Activated T-cell treated with anti-CD3 and anti-CD28 coated beads, Interleukin-2, amount 50 U/mL, for 4 hours (primary cell): ENCODE data around the gene AFP. TPM values are rescaled to one million over a fixed set of nuclear protein-coding genes. Genes with fewer than 3 reads are reported as not detected.

Experiments
- ATAC-seq, 2 donors: fragments of 200-7000 bp; cut with Tn5 transposase; one replicate each; pipeline ENCODE4 v1.10.0; 2021
- DNase-seq: peaks from one replicate; pipeline ENCODE4 v3.0.0-alpha.2; 2020
- H3K27me3 Mint-ChIP-seq: one replicate; pipeline ENCODE4 v1.8.0; 2021; ENCODE audit warnings: low read depth, mixed read lengths
- H3K36me3 Mint-ChIP-seq: one replicate; pipeline ENCODE4 v1.8.0; 2022; ENCODE audit warnings: mixed read lengths; ENCODE audit not compliant: insufficient read depth
- H3K4me1 Mint-ChIP-seq: one replicate; pipeline ENCODE4 v1.8.0; 2021; ENCODE audit warnings: low read depth, mixed read lengths
- H3K4me3 Mint-ChIP-seq: one replicate; pipeline ENCODE4 v1.8.0; 2021; ENCODE audit warnings: mild to moderate bottlenecking, moderate library complexity, mixed read lengths
- H3K9me3 Mint-ChIP-seq: one replicate; pipeline ENCODE4 v1.8.0; 2021; ENCODE audit warnings: mixed read lengths
- total RNA-seq, 3 donors: library from RNA; stranded (reverse); gene quantifications; one replicate each; pipeline ENCODE4 v1.2.1, GENCODE V29; 2021

AFP gene
- total RNA-seq, 3 donors from 2014 or later = 0.68 to 1.2 (median 0.95) TPM

DNA sequence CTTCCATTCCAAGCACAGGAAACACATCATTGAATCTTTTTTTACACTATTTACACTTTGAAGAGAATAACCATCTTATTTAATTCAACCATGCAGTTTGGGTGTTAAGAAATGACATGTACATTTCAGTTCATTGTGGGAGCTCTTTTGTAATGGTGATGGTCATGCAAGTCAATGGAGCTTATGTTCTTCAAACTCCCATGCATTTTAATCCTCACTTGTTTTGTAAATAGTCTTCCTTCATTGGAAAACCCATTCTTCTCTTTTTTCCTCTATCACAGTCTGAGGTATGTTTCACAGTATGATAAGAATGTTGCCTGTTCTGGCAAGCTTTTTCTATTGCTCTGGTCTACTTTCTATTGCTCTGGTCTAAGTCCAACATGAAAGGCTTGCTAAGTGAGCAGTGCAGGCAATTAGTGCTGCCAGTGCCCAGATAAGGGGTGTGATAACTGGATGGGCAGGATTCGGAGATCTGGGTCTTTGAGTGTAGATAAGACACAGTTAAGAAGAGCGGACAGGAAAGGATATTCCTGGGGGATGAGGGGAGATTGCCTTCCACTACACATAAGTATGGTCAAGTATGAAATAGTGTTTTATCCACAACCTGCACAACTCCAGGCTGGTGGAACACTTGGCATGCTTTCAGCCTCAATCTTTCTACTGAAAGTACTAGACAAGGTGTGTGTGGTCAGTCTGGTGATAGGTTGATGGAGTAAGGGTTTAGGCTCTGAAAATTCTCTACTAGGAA, 17.1 kb downstream of the AFP start:
- H3K36me3 Mint-ChIP-seq = no peaks in the 10 kb centered on the region
- H3K4me1 Mint-ChIP-seq = no peaks in the 10 kb centered on the region
- DNase-seq (no peak), ATAC-seq (no peak)
- peaks cover 6% of the 10 kb centered on the region for H3K27me3 Mint-ChIP-seq
- no peaks in the 10 kb centered on the region for H3K9me3 Mint-ChIP-seq
- no peak overlapping the region for H3K4me3 Mint-ChIP-seq

DNA sequence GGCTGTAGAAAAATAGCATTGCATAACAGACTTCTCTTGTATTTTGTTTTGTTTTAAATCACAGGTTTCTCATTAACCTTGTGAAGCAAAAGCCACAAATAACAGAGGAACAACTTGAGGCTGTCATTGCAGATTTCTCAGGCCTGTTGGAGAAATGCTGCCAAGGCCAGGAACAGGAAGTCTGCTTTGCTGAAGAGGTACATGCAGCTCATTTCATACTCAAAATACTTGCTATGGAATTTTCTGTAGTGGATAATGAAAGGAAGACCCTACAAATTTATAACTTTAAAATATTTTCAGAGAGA, 17.6 kb downstream of the AFP start:
- Mint-ChIP-seq H3K4me1 (no peaks in the 10 kb centered on the region), H3K27me3 (peaks cover 8% of the 10 kb centered on the region), H3K36me3 (no peaks in the 10 kb centered on the region), H3K9me3 (no peaks in the 10 kb centered on the region), H3K4me3 (no peak overlapping the region)
- DNase-seq = no peak
- ATAC-seq = no peak

DNA sequence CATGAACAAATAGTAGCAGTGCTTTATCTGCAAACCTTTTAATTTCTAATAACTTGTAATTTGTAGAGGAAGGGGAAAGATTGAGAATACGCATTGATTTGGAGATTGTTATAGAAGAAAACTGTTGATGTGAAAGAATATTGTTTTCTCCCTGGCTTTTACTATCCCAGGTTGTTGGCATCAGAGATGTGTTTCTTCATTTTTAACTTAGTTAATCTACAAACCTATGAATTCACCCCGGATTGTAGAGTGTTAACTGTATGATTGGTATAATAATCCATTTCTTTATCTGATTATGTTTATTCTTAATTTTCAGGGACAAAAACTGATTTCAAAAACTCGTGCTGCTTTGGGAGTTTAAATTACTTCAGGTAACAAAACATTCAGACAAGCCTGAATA, 18.9 kb downstream of the AFP start:
- H3K4me1 Mint-ChIP-seq = no peaks in the 10 kb centered on the region
- ATAC-seq (no peak), DNase-seq (no peak)
- no peak overlapping the region for H3K4me3 Mint-ChIP-seq
- H3K27me3 Mint-ChIP-seq = peaks cover 8% of the 10 kb centered on the region
- H3K36me3 Mint-ChIP-seq = no peaks in the 10 kb centered on the region
- no peaks in the 10 kb centered on the region for H3K9me3 Mint-ChIP-seq

DNA sequence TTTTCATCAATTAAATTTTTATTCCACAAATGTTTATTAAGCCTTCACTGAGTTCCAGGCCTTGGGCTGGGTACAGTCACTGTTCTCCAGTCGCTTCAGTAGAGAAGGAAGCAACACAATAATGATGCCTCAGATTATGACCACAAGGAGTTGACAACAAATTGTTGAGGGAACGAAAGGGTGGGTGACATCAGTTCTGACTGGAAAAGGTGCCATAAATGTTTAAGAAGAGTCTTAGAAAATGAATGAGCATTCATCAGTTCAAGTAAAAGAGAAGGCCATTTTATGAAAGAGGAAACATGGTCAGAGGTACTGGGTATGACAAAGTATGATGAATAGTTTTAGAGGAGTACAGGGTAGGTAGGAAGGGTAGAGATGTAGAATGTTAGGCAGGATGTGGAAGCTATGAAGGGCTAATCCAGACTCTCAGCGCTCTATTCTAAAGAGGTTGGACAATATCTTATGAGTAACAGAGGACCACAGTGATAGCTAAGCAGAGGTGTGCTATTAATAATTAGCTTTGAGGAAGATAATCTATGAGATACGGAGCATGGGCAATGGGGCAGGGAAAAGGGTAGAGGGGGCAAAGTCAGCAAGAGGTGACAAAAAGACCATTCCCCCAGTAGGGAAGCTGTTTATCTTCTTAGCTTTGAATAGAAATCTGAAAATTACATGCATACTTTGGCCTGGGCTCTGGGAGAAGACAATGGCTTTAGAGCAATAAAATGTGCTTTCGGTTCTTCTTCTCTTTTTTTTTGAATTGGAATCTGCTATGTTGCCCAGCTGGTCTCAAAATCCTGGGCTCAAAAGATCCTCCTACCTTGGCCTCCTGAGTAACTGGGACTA, 20.4 kb downstream of the AFP start:
- Mint-ChIP-seq H3K9me3 (no peaks in the 10 kb centered on the region), H3K4me1 (no peaks in the 10 kb centered on the region), H3K27me3 (peaks cover 8% of the 10 kb centered on the region), H3K36me3 (no peaks in the 10 kb centered on the region), H3K4me3 (no peak overlapping the region)
- ATAC-seq = no peak
- DNase-seq = no peak

DNA sequence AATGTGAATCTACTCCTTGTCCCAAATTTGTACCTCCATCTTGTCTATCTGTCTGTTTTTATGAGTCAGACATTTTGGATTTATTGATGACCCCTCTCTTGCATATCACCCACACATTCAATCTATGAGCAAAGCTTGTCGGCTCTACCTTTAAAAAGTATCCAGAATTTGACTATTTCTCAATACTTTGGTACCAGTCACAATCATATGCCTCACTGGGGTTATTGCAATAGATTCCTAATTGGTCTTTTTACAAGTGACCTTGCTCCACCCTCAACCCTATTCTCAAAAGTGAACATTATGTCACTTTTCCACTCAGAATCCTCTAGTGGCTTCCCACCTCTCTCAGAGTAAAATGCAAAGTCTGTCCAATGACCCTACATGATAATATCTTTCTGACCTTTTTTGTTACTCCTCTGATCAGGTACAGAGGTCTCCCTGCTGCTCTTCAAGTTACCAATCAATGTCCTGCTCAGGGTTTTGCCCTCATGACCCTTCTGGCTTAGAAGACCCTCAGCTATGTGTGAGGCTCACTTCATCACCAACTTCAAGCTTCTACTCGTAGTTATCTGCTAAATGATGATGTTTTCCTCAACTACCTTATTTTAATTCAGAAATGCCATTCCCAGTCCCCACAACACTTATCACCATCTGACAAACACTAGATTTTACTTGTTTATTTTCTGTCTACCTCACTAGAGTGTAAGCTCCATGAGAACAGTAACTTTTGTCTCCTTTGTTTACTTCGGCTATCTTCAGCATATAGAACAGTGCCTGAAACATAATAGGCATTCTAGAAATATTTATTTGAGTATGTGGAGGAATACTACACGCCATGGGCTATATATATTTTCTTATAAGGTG, 22.4 kb downstream of the AFP start:
- H3K9me3 Mint-ChIP-seq = no peaks in the 10 kb centered on the region
- no peak overlapping the region for H3K4me3 Mint-ChIP-seq
- H3K4me1 Mint-ChIP-seq = no peaks in the 10 kb centered on the region
- no peaks in the 10 kb centered on the region for H3K36me3 Mint-ChIP-seq
- peaks cover 8% of the 10 kb centered on the region for H3K27me3 Mint-ChIP-seq
- DNase-seq (no peak), ATAC-seq (no peak)

DNA sequence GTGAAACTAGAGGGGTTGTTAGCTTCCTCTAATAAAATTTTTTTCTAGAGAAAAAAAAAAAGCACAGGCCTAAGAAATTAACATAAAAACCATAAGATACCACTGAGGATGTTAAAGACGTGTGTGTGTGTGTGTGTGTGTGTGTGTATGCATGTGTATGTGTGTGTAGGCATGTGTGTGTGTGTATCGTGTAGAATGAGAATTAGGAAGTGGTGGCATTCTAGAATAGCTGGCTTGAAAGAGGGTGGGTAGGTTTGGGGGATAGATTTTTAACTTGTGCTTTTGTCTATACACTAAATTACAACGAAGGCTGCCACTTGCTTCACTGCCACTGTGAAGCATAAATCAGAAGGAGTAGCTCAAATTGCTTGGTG, 23.0 kb downstream of the AFP start:
- Mint-ChIP-seq H3K27me3 (peaks cover 8% of the 10 kb centered on the region), H3K4me1 (no peaks in the 10 kb centered on the region), H3K36me3 (no peaks in the 10 kb centered on the region), H3K4me3 (no peak overlapping the region), H3K9me3 (no peaks in the 10 kb centered on the region)
- DNase-seq = no peak
- no peak for ATAC-seq

DNA sequence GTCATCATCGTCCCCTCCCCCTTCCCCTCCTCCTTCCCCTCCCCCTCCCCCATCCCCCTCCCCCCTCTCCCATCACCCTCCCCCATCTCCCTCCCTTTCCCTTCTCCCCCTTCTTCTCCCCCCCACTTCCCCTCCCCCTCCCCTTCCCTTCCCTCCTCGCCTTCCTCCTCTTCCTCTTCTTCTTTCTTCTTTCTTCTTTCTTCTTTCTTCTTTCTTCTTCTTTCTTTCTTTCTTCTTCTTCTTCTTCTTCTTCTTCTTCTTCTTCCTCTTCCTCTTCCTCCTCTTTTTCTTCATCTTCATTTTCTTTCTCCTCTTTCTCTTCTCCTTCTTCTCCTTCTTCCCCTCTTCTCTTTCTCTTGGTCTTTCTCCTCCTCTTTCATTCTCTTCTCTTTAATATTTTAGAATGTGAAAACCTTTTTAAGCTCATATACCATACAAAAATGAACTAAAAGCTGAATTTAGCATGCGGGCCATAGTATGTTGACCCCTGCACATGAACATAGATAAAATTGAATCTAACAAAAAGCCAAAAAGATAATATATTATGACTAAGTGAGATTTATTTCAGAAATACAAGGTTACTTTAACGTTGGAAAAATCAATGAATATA, 25.0 kb downstream of the AFP start:
- Mint-ChIP-seq H3K27me3 (peaks cover 8% of the 10 kb centered on the region), H3K9me3 (no peaks in the 10 kb centered on the region), H3K4me1 (no peaks in the 10 kb centered on the region), H3K4me3 (no peak overlapping the region), H3K36me3 (no peaks in the 10 kb centered on the region)
- ATAC-seq (no peak), DNase-seq (no peak)

DNA sequence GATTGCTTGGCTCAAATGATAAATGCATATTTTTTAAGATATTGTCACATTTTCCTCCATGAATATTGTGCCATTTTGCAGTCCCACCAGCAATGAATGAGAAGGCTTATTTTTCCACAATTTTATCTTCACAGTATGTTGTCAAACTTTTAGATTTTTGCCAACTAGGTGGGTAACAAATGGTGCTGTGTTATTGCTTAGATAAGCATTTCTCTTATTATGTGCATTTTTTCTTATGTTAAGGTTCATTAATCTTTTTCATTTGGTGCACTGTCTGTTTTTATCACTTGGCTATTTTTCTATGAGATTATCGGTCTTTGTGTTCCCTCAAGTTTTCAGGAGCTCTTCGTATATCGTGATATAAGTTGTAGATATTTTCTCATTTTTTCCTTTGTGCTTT, 32.1 kb downstream of the AFP start:
- DNase-seq (no peak), ATAC-seq (no peak)
- Mint-ChIP-seq H3K4me3 (no peak overlapping the region), H3K9me3 (peaks cover 8% of the 10 kb centered on the region), H3K4me1 (no peaks in the 10 kb centered on the region), H3K36me3 (no peaks in the 10 kb centered on the region), H3K27me3 (no peaks in the 10 kb centered on the region)

DNA sequence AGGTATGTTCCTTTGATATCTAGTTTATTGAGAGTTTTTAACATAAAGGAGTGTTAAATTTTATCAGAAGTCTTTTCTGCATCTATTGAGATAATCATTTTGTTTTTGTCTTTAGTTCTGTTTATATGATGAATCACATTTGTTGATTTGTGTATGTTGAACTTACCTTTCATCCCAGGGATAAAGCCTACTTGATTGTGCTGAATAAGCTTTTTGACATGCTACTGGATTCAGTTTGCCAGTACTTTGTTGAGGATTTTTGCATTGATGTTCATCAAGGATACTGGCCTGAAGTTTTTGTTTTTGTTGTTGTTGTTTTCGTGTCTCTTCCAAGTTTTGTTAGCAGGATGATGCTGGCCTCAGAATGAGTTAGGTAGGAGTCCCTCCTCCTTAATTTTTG, 34.7 kb downstream of the AFP start:
- no peaks in the 10 kb centered on the region for H3K36me3 Mint-ChIP-seq
- DNase-seq (no peak), ATAC-seq (no peak)
- peaks cover 11% of the 10 kb centered on the region for H3K9me3 Mint-ChIP-seq
- H3K4me1 Mint-ChIP-seq = no peaks in the 10 kb centered on the region
- no peaks in the 10 kb centered on the region for H3K27me3 Mint-ChIP-seq
- H3K4me3 Mint-ChIP-seq = no peak overlapping the region

DNA sequence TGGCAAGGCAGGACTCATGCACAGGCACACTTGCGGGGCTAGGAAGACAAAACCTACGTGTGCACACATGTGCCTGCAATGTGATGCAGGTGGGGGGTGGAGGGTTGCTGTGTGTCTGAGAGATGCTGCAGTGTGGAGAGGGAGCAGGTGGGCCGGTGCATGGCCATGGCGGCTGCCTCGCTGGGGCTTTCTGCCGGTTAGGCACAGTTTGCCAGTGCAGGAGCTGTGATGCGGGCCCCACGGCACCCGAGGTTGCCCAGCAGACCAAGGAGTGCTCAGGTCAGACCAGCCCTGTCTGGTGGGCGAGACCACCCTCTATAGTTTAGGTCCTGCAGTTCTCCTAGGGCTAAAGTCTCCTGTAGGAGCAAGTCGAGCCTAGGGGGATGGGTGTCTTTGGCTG, 41.2 kb downstream of the AFP start:
- no peaks in the 10 kb centered on the region for H3K36me3 Mint-ChIP-seq
- peaks cover 11% of the 10 kb centered on the region for H3K9me3 Mint-ChIP-seq
- no peaks in the 10 kb centered on the region for H3K27me3 Mint-ChIP-seq
- no peaks in the 10 kb centered on the region for H3K4me1 Mint-ChIP-seq
- H3K4me3 Mint-ChIP-seq = no peak overlapping the region
- no peak for DNase-seq
- ATAC-seq = no peak

DNA sequence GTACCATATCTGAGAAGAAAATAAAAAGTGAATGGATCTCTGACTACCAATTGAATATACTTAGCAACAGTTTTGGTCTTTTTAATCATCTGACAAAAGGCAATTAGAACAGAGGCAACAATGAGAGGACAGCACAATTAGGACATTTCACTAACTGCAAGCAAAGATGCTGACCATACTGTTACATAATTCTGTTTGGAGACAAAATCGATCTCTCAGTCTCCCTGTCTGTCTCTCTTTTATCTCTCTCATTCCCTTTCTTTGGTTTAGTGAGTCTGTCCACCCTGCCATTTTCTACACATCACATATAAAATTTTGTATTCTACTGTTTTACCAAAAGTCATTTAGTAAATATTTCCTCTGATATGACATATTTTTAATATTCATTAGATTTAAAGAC, 43.3 kb downstream of the AFP start:
- ATAC-seq (no peak), DNase-seq (no peak)
- Mint-ChIP-seq H3K4me1 (no peaks in the 10 kb centered on the region), H3K4me3 (no peak overlapping the region), H3K9me3 (no peaks in the 10 kb centered on the region), H3K36me3 (no peaks in the 10 kb centered on the region), H3K27me3 (no peaks in the 10 kb centered on the region)

DNA sequence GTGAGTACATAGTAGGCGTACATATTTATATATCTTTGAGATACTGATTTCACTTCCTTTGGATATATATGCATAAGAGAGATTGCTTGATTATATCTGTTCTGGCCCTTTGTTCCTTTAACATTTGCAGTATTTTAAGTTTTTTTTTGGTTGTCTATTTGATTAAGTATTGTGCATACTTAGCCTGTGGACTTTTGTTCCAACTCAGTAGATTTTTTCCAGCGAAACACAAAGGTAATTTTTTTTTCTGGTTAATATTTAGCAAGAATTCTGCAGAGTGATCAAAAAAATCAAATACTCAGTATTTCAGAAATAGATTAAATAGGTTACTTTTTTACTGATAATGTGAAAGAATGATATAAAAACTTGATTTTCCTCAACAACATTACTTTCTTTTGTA, 45.3 kb downstream of the AFP start, which contains the start of gene AFM:
Gene AFM (plus strand): TSS at position 388 of the 400 bp plus-strand sequence. CDS start 31 bp downstream, outside the sequence.
- H3K36me3 Mint-ChIP-seq = no peaks in the 10 kb centered on the region
- ATAC-seq = no peak
- H3K27me3 Mint-ChIP-seq = no peaks in the 10 kb centered on the region
- no peaks in the 10 kb centered on the region for H3K4me1 Mint-ChIP-seq
- H3K4me3 Mint-ChIP-seq = no peak within 1 kb of the TSS
- DNase-seq = no peak
- no peaks in the 10 kb centered on the region for H3K9me3 Mint-ChIP-seq

DNA sequence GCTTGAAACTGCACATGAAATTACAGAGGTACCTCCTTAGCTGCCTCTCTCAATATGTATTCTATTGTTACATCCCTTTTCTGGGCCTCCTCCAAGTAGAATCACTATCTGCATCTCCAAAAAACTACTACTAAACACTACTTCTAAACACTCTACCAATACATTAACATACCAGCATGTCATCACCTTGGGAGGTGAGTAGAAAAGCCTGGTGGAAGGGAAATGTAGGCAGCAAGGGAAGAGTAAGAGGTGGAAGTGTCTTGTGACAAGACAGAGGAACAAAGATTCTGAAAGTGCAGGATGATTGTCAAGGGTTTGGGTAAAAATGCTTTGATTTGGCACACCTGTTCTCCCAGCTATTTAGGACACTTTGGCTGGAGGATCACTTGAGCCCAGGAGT, 49.1 kb downstream of the AFP start:
- DNase-seq (no peak), ATAC-seq (no peak)
- Mint-ChIP-seq H3K9me3 (no peaks in the 10 kb centered on the region), H3K4me3 (no peak overlapping the region), H3K27me3 (no peaks in the 10 kb centered on the region), H3K36me3 (no peaks in the 10 kb centered on the region), H3K4me1 (no peaks in the 10 kb centered on the region)

DNA sequence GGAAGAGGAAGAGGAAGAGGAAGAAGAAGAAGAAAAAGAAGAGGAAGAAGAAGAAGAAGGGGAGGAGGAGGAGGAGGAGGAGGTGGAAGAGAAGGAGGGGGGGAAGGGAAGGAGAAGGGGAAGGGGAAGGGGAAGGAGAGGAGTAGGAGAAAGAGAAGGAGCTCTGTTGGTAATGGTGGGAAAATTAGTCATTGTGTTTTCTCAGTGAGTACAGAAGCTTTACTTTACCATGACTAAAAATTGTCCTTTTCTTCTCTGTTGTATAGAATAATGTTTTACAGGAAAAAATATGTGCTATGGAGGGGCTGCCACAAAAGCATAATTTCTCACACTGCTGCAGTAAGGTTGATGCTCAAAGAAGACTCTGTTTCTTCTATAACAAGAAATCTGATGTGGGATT, 49.6 kb downstream of the AFP start:
- H3K36me3 Mint-ChIP-seq = no peaks in the 10 kb centered on the region
- H3K27me3 Mint-ChIP-seq = no peaks in the 10 kb centered on the region
- H3K4me1 Mint-ChIP-seq = no peaks in the 10 kb centered on the region
- ATAC-seq (no peak), DNase-seq (no peak)
- H3K4me3 Mint-ChIP-seq = no peak overlapping the region
- no peaks in the 10 kb centered on the region for H3K9me3 Mint-ChIP-seq
